Neural cell (in vitro differentiated cells): Measurements from ENCODE around the gene ECHDC3.

Source experiments
- EP300 ChIP-seq: fragments of 450-650 bp; conservative IDR thresholded peaks from 2 replicates; pipeline ENCODE4 v1.6.1; 2014; ENCODE audit warnings: antibody characterized with exemption, mild to moderate bottlenecking, moderate library complexity; ENCODE audit not compliant: poor library complexity, severe bottlenecking
- EZH2 ChIP-seq: fragments of 200-600, 300-800 bp; shearing (Covaris generic), sonication (generic); IDR thresholded peaks from 2 replicates; pipeline ENCODE4 v1.6.1; 2014; ENCODE audit warnings: antibody characterized with exemption, low read length, borderline replicate concordance, mild to moderate bottlenecking; ENCODE audit not compliant: insufficient read depth, poor library complexity, severe bottlenecking
- POLR2AphosphoS5 ChIP-seq: IDR thresholded peaks from 2 replicates; pipeline ENCODE4 v1.6.1; 2012
- RAD21 ChIP-seq: fragments of 450-650 bp; conservative IDR thresholded peaks from 2 replicates; pipeline ENCODE4 v1.6.1; 2014; ENCODE audit warnings: antibody characterized with exemption, mild to moderate bottlenecking, moderate library complexity
- SMC3 ChIP-seq: fragments of 450-650 bp; conservative IDR thresholded peaks from 2 replicates; pipeline ENCODE4 v1.6.1; 2014; ENCODE audit warnings: antibody characterized with exemption, mild to moderate bottlenecking, moderate library complexity; ENCODE audit not compliant: poor library complexity
- TF ChIP-seq, protein P1 (sequence below): fragments of 450-650 bp; IDR thresholded peaks from 2 replicates; pipeline ENCODE4 v1.5.1; 2014; ENCODE audit warnings: antibody characterized with exemption, mild to moderate bottlenecking, moderate library complexity; ENCODE audit not compliant: poor library complexity, severe bottlenecking
- TF ChIP-seq, protein P2 (sequence below): IDR thresholded peaks from 2 replicates; pipeline ENCODE4 v1.6.1; 2012; ENCODE audit warnings: borderline replicate concordance

DNA sequence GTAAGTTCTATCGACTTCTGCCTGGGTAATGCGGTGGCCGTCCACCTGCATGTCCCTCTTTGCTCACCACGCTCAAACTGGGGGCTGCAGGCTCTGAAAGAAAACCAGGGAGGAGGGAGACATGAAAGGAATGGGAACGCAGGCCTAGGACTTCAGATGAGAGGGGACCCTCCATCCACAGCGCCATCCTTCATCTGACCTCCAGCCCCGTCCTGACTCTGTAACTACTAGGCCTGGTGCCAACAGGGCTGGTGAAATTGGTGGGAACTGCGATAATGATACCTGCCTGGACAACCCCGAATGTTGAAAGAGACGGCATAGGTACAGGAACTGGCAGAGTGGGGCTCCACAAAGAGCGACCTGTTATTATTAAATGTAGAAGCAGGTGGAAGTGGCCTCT lies 1.3 kb upstream of the ECHDC3 start:
- TF ChIP-seq, protein P1, sequence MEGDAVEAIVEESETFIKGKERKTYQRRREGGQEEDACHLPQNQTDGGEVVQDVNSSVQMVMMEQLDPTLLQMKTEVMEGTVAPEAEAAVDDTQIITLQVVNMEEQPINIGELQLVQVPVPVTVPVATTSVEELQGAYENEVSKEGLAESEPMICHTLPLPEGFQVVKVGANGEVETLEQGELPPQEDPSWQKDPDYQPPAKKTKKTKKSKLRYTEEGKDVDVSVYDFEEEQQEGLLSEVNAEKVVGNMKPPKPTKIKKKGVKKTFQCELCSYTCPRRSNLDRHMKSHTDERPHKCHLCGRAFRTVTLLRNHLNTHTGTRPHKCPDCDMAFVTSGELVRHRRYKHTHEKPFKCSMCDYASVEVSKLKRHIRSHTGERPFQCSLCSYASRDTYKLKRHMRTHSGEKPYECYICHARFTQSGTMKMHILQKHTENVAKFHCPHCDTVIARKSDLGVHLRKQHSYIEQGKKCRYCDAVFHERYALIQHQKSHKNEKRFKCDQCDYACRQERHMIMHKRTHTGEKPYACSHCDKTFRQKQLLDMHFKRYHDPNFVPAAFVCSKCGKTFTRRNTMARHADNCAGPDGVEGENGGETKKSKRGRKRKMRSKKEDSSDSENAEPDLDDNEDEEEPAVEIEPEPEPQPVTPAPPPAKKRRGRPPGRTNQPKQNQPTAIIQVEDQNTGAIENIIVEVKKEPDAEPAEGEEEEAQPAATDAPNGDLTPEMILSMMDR = no peak
- no peak for TF ChIP-seq POLR2AphosphoS5
- no peak for TF ChIP-seq EZH2
- no peak for TF ChIP-seq SMC3
- TF ChIP-seq, protein P2, sequence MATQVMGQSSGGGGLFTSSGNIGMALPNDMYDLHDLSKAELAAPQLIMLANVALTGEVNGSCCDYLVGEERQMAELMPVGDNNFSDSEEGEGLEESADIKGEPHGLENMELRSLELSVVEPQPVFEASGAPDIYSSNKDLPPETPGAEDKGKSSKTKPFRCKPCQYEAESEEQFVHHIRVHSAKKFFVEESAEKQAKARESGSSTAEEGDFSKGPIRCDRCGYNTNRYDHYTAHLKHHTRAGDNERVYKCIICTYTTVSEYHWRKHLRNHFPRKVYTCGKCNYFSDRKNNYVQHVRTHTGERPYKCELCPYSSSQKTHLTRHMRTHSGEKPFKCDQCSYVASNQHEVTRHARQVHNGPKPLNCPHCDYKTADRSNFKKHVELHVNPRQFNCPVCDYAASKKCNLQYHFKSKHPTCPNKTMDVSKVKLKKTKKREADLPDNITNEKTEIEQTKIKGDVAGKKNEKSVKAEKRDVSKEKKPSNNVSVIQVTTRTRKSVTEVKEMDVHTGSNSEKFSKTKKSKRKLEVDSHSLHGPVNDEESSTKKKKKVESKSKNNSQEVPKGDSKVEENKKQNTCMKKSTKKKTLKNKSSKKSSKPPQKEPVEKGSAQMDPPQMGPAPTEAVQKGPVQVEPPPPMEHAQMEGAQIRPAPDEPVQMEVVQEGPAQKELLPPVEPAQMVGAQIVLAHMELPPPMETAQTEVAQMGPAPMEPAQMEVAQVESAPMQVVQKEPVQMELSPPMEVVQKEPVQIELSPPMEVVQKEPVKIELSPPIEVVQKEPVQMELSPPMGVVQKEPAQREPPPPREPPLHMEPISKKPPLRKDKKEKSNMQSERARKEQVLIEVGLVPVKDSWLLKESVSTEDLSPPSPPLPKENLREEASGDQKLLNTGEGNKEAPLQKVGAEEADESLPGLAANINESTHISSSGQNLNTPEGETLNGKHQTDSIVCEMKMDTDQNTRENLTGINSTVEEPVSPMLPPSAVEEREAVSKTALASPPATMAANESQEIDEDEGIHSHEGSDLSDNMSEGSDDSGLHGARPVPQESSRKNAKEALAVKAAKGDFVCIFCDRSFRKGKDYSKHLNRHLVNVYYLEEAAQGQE = no peak
- TF ChIP-seq RAD21 = no peak
- no peak for TF ChIP-seq EP300
